ENCODE data around the gene KLHDC7B. TPM values are rescaled to one million over a fixed set of nuclear protein-coding genes. Genes with fewer than 3 reads are reported as not detected.

The KLHDC7B gene
- total RNA-seq (2022; extraction: Qiagen RNA extraction), result 0.02 to 0.05 TPM (median 0.02 TPM) in 3 of 5 replicates, not detected in the others

DNA sequence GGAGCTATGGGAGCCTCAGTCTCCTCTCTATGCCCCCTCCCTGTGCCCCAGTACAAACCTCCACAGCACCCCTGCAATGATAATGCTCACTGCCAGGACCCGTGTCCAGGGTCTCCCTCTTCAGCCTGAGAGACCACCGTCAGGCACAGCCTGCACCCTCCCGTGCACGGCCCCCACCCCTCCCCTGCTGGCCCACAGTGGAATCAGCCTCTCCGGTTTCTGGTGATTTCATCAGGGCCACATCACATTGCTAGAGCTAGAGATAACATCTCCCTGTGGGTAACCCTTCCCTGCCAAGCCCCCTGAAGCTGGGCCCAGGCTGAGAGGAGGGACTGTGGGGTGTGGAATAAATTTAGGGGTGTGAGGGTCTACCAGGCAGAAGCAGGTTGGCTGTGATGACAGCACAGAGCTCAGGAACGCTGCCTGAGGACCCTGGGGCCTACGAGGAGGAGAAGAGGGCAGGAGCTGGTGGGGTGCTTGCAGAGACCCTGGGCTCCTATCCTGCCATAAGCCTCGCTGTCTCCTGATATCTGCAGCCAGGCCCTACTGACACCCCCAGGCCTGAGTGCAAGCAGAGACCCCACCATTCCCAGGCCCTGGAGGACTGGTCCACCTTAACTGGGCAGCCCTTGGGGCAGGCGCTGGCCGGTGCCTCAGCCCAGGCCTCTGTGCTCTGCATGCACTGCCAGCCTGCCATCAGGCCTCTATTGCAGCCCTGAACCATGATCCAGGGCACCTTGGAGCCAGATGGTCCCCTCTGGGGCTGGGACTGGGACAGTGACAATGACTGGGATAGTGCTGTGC, at the start of gene KLHDC7B:
Gene KLHDC7B (plus strand): TSS at position 378 of the 804 bp plus-strand sequence. CDS start 345 bp downstream, at position 723.

DNA sequence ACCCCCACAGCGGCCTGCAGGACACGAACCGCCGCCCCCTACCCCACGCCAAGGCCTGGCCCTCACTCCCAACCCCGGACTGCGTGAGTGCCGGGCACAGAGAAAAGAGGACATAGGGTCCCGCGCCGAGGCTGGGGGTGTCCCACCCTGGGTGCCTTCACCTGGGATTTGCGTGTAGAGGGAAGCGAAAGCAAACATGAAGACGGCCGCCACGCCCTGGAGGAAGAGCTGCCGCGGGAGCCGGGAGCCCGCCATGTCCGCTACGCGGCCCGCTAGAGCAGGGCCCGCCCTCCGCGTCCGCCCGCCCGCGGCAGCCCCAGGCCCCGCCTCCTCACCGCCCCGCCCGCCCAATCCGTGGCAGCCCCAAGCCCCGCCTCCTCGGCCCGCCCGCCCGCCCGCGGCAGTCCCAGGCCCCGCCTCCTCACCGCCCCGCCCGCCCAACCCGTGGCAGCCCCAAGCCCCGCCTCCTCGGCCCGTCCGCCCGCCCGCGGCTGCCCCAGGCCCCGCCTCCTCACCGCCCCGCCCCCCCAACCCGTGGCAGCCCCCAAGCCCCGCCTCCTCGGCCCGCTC, 38.2 kb upstream of the KLHDC7B start, which contains the start of gene LMF2:
Gene LMF2 (minus strand): TSS at position 282 of the 570 bp plus-strand sequence. CDS start 27 bp downstream, at position 255.

DNA sequence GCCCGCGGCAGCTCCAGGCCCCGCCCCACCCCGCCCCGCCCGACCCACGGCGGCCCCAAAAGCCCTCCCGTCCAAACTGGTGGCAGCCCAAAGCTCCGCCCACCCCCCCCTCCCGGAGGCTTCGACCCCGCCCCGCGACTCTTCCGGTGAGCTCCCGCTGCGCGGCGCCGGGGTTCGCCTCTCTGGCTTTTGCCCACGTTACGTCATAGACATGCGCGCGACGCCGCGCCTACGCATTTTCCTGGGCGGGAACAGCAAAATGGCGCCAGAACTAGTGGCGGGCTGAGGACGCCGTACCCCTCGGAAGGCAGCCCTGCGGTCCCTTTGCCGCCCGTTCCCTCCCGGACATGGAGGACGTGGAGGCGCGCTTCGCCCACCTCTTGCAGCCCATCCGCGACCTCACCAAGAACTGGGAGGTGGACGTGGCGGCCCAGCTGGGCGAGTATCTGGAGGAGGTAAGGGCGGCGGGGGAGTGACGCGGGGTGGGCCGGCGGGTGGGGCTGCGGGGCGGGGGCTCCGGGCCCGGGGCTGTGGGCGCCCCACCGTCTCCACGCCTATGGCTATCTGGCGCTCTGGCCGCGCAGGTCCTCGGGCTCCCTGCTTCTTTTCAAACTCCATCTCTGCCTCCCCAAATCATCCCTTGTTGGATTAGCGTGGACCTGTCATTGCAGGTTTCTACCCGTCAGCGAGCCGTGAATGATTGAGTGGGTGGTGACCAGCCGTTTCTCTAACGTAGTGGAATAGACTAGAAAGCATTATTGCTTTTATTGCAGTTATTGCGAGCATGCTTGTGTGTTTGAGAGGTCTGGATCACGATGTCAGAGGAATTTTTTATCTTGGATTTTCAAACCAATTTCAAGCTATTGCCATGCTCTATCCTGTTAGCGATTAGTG, 37.5 kb upstream of the KLHDC7B start, which contains the start of gene NCAPH2:
Gene NCAPH2 (plus strand): TSS at position 234 of the 894 bp plus-strand sequence. CDS start 114 bp downstream, at position 348.

DNA sequence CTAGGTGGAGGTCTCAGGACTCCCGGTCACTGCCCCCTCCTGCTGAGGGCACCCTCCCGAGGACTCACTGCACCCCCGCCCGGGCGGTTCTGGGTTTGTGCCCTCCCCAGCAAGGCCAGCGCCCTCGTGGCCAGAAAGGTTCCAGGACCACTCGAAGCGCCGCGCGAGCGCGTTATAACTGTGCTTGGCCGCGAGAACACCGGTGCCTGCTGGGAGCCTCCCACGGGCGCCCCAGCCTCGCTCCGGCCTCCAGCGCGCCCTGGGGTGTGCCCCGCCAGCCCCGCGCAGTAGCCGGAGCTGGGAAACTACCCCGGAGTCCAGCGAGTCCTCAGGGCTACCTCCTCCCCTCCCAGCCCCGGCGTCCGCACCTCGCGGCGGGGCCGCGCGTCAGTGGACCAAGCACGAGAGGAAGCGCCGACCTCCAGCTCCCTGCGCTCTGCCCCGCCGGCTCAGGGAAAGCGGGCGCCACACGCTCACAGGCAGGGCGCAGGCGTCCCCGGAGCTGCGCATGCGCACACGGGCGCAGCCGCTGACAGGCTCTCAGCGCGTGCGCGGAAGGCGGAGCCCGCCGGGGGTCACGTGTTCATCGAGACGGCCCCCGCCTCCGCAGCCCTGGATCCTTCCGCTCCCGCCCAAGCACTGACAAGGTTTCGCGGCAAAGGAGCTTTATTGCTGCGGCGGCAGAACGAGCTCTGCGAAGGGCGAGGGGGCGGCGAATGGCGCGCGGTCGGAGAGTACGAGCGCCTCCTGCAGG, 20.4 kb upstream of the KLHDC7B start, which contains the start of gene SCO2:
Gene SCO2 (minus strand): TSS at position 495 of the 754 bp plus-strand sequence. CDS start 1,187 bp downstream, outside the sequence.

DNA sequence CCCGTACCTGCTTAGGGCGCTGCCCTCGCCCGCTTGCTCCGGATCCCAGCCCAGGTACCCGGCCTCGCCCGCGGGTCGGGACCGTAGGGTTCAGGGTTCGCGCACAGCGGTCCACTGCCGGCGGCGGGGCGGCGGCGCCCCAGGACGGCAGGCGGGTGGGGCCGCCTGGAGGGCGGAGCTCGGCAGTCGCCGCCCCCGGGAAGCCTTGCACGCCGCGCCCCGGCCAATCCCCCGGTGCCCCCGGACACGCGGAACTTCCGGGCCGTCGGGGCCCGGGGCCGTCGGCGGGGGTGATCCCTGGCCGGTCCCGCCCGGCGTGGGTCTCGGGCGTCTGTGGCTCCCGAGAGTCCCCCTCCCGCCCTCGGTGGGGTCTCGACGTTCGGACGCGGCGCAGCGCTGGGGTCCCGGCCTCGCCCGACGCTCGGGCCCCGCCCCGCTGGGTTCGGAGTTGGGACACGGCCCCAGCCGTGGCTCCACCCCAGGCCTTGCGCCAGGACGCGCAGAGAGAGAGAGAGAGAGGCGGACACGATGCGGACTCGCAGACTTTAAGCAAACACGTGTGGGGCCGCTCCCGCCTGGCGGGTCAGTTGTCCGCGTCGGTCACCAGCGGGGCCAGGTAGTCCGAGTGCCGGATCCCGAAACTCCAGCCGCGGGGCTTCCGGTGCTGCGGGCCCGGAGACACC, 15.7 kb upstream of the KLHDC7B start, which contains the start of gene TYMP:
Gene TYMP (minus strand): TSS at position 116 of the 683 bp plus-strand sequence. CDS start 303 bp downstream, outside the sequence.

DNA sequence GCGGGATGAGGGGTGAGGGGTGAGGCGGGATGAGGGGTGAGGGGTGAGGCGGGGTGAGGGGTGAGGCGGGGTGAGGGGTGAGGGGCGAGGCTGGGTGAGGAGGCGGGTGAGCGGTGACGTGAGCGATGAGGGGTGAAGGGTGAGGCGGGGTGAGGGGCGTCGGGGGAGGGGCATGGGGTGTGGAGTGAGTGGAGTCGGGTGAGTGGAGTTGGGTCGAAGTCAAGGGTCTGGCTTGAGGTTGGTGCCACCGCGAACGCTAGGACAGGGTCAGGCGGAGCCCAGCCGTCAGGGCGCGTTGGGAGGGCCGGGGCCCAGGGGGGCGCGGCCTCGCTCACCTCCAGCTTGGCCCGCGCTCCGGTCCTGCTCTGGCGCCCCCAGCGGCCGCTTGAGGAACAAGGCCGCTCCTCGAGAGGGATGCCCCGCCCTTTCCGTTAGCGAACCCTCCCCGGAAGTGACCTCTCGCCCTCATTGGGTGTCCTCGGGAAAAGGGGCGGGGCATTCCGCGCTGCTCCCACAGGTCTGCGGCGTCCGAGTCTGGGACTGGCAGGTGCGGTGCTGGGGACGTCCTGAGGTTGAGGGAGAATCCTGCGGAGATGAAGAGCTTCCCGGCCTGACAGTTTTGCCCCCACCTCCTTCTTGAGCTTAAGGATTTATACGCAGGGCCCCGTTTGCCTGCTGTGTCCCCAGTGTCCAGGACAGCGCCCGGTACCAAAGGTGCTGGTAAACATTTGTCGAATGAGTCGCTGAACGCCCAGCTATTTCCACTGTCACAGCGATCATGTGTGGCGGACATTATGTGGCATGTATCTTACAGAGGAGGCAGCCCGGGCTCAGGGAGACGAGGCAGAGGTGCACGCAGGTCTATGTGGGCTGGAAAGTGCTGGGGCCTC, 17.1 kb downstream of the KLHDC7B start, which contains the start of gene SYCE3:
Gene SYCE3 (minus strand): TSS at position 397 of the 890 bp plus-strand sequence. CDS start 6,514 bp downstream, outside the sequence.

DNA sequence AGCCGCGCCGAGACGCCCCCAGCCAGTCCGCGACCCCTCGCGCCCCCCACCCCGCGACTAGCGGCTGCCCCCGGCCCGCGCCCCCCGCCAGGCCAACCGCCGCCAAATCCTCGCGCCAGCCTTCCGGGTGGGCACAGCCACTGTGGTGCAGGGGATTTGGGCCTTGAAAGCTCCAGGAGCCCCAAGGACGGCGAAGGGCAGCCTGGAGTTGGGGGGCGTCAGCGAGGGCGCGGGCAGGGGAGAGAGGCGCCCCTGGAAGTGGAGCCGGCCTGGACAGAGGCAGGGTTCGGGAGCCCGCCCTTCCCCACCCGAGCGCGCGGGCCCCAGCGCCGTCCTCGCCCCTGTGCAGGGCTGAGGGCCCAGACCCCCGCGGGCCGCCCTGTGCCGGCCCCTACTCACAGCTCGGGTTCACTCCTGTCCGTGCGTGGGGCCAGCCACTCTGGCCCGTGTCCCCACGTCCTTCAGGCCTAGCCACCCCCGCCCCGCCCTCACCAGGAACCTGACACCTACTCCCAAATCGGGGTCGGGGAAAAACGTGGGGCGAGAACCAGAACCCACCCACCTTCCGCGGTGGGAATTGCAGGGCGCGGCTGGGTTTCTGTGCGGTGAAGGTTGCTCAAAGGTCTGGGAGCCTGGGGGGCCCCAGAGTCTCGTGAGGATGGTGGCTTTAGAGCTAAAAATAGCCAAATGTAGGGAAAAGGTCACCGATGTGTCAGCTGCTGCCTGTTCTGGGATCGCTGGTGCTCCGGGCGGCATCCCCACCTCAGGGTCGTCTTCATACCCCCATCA, 32.5 kb downstream of the KLHDC7B start, which contains the start of gene CPT1B:
Gene CPT1B (minus strand): TSS at position 441 of the 789 bp plus-strand sequence. CDS start 512 bp downstream, outside the sequence.

DNA sequence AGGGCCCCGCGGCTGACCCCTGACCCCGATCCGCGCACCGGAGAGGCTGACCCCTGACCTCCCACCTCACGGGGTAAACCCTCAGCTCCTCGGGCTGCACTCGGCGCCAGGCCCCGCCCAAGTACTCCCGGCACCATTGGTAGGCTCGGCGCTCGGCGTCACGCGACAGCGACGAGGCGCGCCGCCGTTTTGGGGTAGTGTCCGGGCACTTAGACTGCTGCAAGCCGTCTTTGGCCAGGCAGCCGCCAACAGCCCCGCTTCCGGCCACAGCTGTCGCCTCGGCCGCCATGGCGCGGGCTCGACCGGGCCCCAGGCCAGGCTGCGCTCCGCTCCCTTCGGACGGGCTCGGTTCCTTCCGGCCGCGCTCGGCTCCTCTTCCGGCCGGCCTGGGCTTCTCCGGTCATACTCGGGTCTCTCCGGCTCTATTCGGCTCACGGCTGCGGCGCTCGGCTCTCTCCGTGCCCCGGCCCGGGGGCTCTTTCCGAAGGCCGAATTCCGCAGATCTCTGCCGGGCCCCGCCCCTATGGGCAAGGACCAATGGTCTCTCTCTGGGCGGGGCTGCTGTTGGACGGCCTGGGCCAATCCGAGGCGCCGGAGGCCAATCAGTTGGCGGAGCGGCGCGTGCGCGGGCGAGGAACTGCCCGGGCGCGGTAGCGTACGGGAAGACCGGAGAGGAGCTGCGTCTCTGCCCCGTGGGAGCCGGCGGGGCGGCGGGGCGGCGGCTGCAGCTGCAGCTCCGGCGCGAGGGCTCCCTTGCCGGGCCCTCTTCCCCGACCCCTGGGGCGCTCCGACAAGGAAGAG, 37.0 kb downstream of the KLHDC7B start, which contains the start of gene CHKB:
Gene CHKB (minus strand): TSS at position 357 of the 801 bp plus-strand sequence. CDS start 68 bp downstream, at position 289.

DNA sequence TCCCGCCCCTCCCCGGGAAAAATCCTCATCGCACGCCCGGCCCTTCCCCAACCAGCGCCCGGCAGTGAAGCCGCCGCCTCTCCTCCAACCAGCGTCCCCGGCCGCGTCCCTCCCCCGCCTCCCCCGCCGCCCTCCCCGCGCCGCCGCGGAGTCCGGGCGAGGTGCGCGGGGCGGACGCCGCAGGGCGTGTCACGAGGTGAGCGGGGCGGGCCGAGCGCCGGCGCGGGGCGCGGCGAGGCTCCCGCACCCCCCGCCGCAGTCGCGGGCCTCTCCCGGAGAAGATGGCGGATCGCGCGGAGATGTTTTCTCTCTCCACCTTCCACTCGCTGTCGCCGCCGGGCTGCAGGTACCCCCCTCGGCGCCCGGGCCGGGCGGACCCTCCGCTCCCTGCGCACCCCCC, 54.8 kb downstream of the KLHDC7B start, which contains the start of gene MAPK8IP2:
Gene MAPK8IP2 (plus strand): TSS at position 256 of the 400 bp plus-strand sequence. CDS start 26 bp downstream, at position 282.

Other genes starting within 250 kb of the KLHDC7B start
- gene PLXNB2, start 238.3 kb upstream of the KLHDC7B start, total RNA-seq (2022; extraction: Qiagen RNA extraction), result 101 to 122 TPM (median 108 TPM) in 5 replicates
- 2.0 to 3.7 TPM (median 2.8 TPM) in 5 replicates for gene DENND6B, start 218.9 kb upstream of the KLHDC7B start, total RNA-seq (2022; extraction: Qiagen RNA extraction)
- 9.1 to 13.3 TPM (median 12.5 TPM) in 5 replicates for gene PPP6R2, start 202.6 kb upstream of the KLHDC7B start, total RNA-seq (2022; extraction: Qiagen RNA extraction)
- gene SBF1, start 70.9 kb upstream of the KLHDC7B start, total RNA-seq (2022; extraction: Qiagen RNA extraction), result 20.3 to 24.9 TPM (median 22.4 TPM) in 5 replicates
- 0.44 to 0.91 TPM (median 0.63 TPM) in 5 replicates for gene ADM2, start 64.4 kb upstream of the KLHDC7B start, total RNA-seq (2022; extraction: Qiagen RNA extraction)
- gene MIOX, start 59.0 kb upstream of the KLHDC7B start, total RNA-seq (2022; extraction: Qiagen RNA extraction), result not detected in 5 replicates
- 35.7 to 48.9 TPM (median 47.1 TPM) in 5 replicates for gene LMF2, start 38.2 kb upstream of the KLHDC7B start, total RNA-seq (2022; extraction: Qiagen RNA extraction)
- gene NCAPH2, start 37.7 kb upstream of the KLHDC7B start, total RNA-seq (2022; extraction: Qiagen RNA extraction), result 34.9 to 42.3 TPM (median 38.0 TPM) in 5 replicates
- 2.2 to 6.4 TPM (median 5.4 TPM) in 5 replicates for gene SCO2, start 20.3 kb upstream of the KLHDC7B start, total RNA-seq (2022; extraction: Qiagen RNA extraction)
- 12.1 to 17.2 TPM (median 16.4 TPM) in 5 replicates for gene TYMP, start 15.9 kb upstream of the KLHDC7B start, total RNA-seq (2022; extraction: Qiagen RNA extraction)
- gene SYCE3, start 17.0 kb downstream of the KLHDC7B start, total RNA-seq (2022; extraction: Qiagen RNA extraction), result 0.25 to 0.52 TPM (median 0.48 TPM) in 3 of 5 replicates, not detected in the others
- gene CPT1B, start 32.5 kb downstream of the KLHDC7B start, total RNA-seq (2022; extraction: Qiagen RNA extraction), result 10.8 to 14.4 TPM (median 12.8 TPM) in 5 replicates
- 14.9 to 20.5 TPM (median 18.3 TPM) in 5 replicates for gene CHKB, start 37.0 kb downstream of the KLHDC7B start, total RNA-seq (2022; extraction: Qiagen RNA extraction)
- gene MAPK8IP2, start 54.9 kb downstream of the KLHDC7B start, total RNA-seq (2022; extraction: Qiagen RNA extraction), result 2.8 to 4.1 TPM (median 3.6 TPM) in 5 replicates
- gene ARSA, start 82.3 kb downstream of the KLHDC7B start, total RNA-seq (2022; extraction: Qiagen RNA extraction), result 20.0 to 25.1 TPM (median 22.4 TPM) in 5 replicates
- gene SHANK3, start 126.9 kb downstream of the KLHDC7B start, total RNA-seq (2022; extraction: Qiagen RNA extraction), result 3.3 to 5.2 TPM (median 4.1 TPM) in 5 replicates
- 0.13 to 0.15 TPM in 2 of 5 replicates, not detected in the others for gene ACR, start 192.3 kb downstream of the KLHDC7B start, total RNA-seq (2022; extraction: Qiagen RNA extraction)
- gene RABL2B, start 237.7 kb downstream of the KLHDC7B start, total RNA-seq (2022; extraction: Qiagen RNA extraction), result 17.3 to 20.1 TPM (median 17.5 TPM) in 5 replicates

Data from A549 treated with Hydrocortisone at 1 μM for 4 hours (cell line).